Breast epithelium (tissue), 4 donors: ENCODE data around the gene NRCAM. TPM values are rescaled to one million over a fixed set of nuclear protein-coding genes. Genes with fewer than 3 reads are reported as not detected.

Source experiments
- DNase-seq, 2 donors: peaks; one replicate each; pipeline ENCODE4 v3.0.0-alpha.2; 2019; ENCODE audit warnings: low spot score in 2 of 2
- H3K27ac ChIP-seq, 2 donors: fragments of 200-600 bp; sonication (generic) in 1 of 2; one replicate each; pipeline ENCODE4 v1.5.1; 2016 to 2019; ENCODE audit warnings: mild to moderate bottlenecking in 1 of 2
- H3K27me3 ChIP-seq, 2 donors: fragments of 200-600 bp; sonication (generic) in 1 of 2; one replicate each; pipeline versions ENCODE4 v1.5.1 to v1.6.0; 2017 to 2019; ENCODE audit warnings: control low read depth in 1 of 2, mild to moderate bottlenecking in 1 of 2
- H3K36me3 ChIP-seq: fragments of 200-600 bp; one replicate; pipeline ENCODE4 v1.5.1; 2019
- H3K4me1 ChIP-seq, 2 donors: fragments of 200-600 bp; sonication (generic); one replicate each; pipeline ENCODE4 v1.5.1; 2016 to 2019; ENCODE audit warnings: control low read depth in 1 of 2
- H3K4me3 ChIP-seq, 3 donors: fragments of 200-600 bp; sonication (generic); 1 replicate in 2 of 3; 2 replicates in 1 of 3; pipeline ENCODE4 v1.5.1; 2016 to 2019; ENCODE audit warnings: mild to moderate bottlenecking in 3 of 3, moderate library complexity in 2 of 3
- H3K9me3 ChIP-seq, 2 donors: fragments of 200-600 bp; sonication (generic) in 1 of 2; one replicate each; pipeline ENCODE4 v1.5.1; 2016 to 2019; ENCODE audit warnings: control low read depth in 1 of 2
- CTCF ChIP-seq, 3 donors: fragments of 450-650 bp; IDR thresholded peaks; one replicate each; pipeline ENCODE4 v1.5.1; 2016 to 2017; ENCODE audit warnings: antibody characterized with exemption in 3 of 3, mild to moderate bottlenecking in 3 of 3, moderate library complexity in 3 of 3
- POLR2A ChIP-seq: fragments of 450-650 bp; IDR thresholded peaks from one replicate; pipeline ENCODE4 v1.6.1; 2016; ENCODE audit warnings: antibody characterized with exemption, mild to moderate bottlenecking, moderate library complexity
- POLR2AphosphoS5 ChIP-seq, 3 donors: sonication (generic); formaldehyde crosslinking; IDR thresholded peaks; one replicate each; pipeline ENCODE4 v1.6.1; 2017; ENCODE audit warnings: antibody characterized with exemption in 3 of 3
- intact Hi-C: fragments of 100-400 bp; cut with DNase I; formaldehyde crosslinking; loops from one replicate; pipeline ENCODE4 v1.15.1; 2023; ENCODE audit warnings: low total_unique reads
- total RNA-seq, 3 donors: library from RNA; depleted of rRNA; stranded (reverse); fragments of >200 nt; gene quantifications; one replicate each; pipeline ENCODE4 v1.1.0, GENCODE V29; 2016

NRCAM gene
- total RNA-seq, 3 donors from 2014 or later, result 3.3 to 62.4 (median 4.2) TPM

GRCh38 chr7:108143658-108144420 is 312.4 kb downstream of the NRCAM start:
- Histone ChIP-seq H3K4me1 (no peaks in the 10 kb centered on the region), H3K36me3 (no peaks in the 10 kb centered on the region), H3K9me3 (no peaks in the 10 kb centered on the region), H3K27me3 (no peaks in the 10 kb centered on the region), H3K4me3 (no peak overlapping the region), H3K27ac (no peak overlapping the region)
- TF ChIP-seq POLR2AphosphoS5 (IDR thresholded peaks at IDR 0.05) (no peak), POLR2A (no peak), CTCF (IDR thresholded peaks at IDR 0.05) (no peak)
- intact Hi-C loops, result no loop called here
- DNase-seq, result no peak

GRCh38 chr7:108142675-108143259 is 313.5 kb downstream of the NRCAM start:
- Histone ChIP-seq H3K27ac (no peak overlapping the region), H3K4me3 (no peak overlapping the region), H3K36me3 (no peaks in the 10 kb centered on the region), H3K27me3 (no peaks in the 10 kb centered on the region), H3K9me3 (no peaks in the 10 kb centered on the region), H3K4me1 (no peaks in the 10 kb centered on the region)
- no peak for DNase-seq
- no peak for TF ChIP-seq POLR2A
- TF ChIP-seq POLR2AphosphoS5 (IDR thresholded peaks at IDR 0.05), result no peak
- no peak for TF ChIP-seq CTCF (IDR thresholded peaks at IDR 0.05)
- intact Hi-C loops, result no loop called here

GRCh38 chr7:108142180-108142579 is 314.1 kb downstream of the NRCAM start:
- intact Hi-C loops, result no loop called here
- DNase-seq, result no peak
- Histone ChIP-seq H3K27me3 (no peaks in the 10 kb centered on the region), H3K9me3 (no peaks in the 10 kb centered on the region), H3K36me3 (no peaks in the 10 kb centered on the region), H3K4me1 (no peaks in the 10 kb centered on the region), H3K4me3 (no peak overlapping the region), H3K27ac (no peak overlapping the region)
- TF ChIP-seq CTCF (IDR thresholded peaks at IDR 0.05) (no peak), POLR2AphosphoS5 (IDR thresholded peaks at IDR 0.05) (no peak), POLR2A (no peak)

- H3K27ac ChIP-seq, result no peak overlapping the region
- H3K27me3 ChIP-seq, result no peaks in the 10 kb centered on the region
- no peaks in the 10 kb centered on the region for H3K9me3 ChIP-seq
- intact Hi-C loops, result no loop called here
- no peaks in the 10 kb centered on the region for H3K4me1 ChIP-seq
- no peak for DNase-seq
- no peak for TF ChIP-seq POLR2A
- H3K36me3 ChIP-seq, result no peaks in the 10 kb centered on the region
- no peak overlapping the region for H3K4me3 ChIP-seq
Measured at GRCh38 chr7:108140671-108141070, 315.6 kb downstream of the NRCAM start.

GRCh38 chr7:108138911-108139310 is 317.3 kb downstream of the NRCAM start:
- Histone ChIP-seq H3K4me3 (no peak overlapping the region), H3K4me1 (no peaks in the 10 kb centered on the region), H3K27ac (no peak overlapping the region), H3K9me3 (no peaks in the 10 kb centered on the region), H3K27me3 (no peaks in the 10 kb centered on the region), H3K36me3 (no peaks in the 10 kb centered on the region)
- no peak for DNase-seq
- intact Hi-C loops, result no loop called here
- no peak for TF ChIP-seq POLR2AphosphoS5 (IDR thresholded peaks at IDR 0.05)
- no peak for TF ChIP-seq POLR2A
- TF ChIP-seq CTCF (IDR thresholded peaks at IDR 0.05), result no peak
